RWPE1 (cell line): ENCODE data around the gene TNKS1BP1.
A peak's percentile ranks its signal among the peaks of the same experiment; 100 is the strongest.

Source experiments
- CTCF ChIA-PET: fragments of 350-600 bp; sonication (Branson Sonifier 250); formaldehyde crosslinking; extraction: SDS; loops from one replicate; lab custom pipeline; 2021; lab: Yijun Ruan, JAX
- POLR2A ChIA-PET: fragments of 400-600 bp; formaldehyde crosslinking; extraction: SDS; loops from one replicate; lab custom pipeline; 2020; ENCODE audit warnings: antibody characterized with exemption; ENCODE audit not compliant: low non-redundant PET; lab: Yijun Ruan, JAX
- DNase-seq: peaks from one replicate; pipeline ENCODE4 v3.0.0; 2012; ENCODE audit warnings: low spot score
- H3K27ac ChIP-seq: fragments of 450-650 bp; 2 replicates; pipeline ENCODE4 v1.5.1; 2017
- CTCF ChIP-seq: fragments of 450-650 bp; conservative IDR thresholded peaks from 2 replicates; pipeline ENCODE4 v1.5.1; 2017; ENCODE audit warnings: low read depth, mild to moderate bottlenecking

TNKS1BP1 gene

DNA sequence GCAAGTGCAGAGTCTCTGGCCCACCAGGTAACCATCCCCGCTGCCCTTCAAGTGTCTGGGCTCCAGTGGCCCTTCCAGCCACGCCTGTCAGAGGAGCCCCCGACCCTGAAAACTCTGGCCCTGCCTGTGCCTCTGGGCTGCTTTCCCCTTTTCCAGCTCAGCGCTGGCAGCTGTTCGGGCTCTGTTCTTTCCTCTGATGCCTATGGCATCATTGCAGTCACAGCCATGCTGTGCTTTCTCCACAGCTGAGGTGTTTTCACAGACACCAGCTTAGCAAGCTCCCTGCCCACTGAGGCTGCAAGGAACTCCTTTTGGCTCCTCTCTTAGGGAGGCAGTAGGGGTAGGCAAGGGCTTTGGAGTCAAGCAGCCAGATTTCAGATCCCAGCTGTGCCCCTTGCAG is 34.6 kb upstream of the TNKS1BP1 start:
- CTCF ChIA-PET = interaction anchor here (0.6 kb wide), 1 partner anchor 99 kb away, joined by 3 read pairs; no protein-coding TSS in a partner anchor
- DNase-seq = no peak
- POLR2A ChIA-PET = no interaction called here
- no peak for TF ChIP-seq CTCF
- no peak overlapping the region for H3K27ac ChIP-seq

- POLR2A ChIA-PET = no interaction called here
These were observed 34.2 kb upstream of the TNKS1BP1 start for GRCh38 chr11:57358991-57359390.

GRCh38 chr11:57358543-57358961 is 33.8 kb upstream of the TNKS1BP1 start:
- no peak overlapping the region for H3K27ac ChIP-seq

More at GRCh38 chr11:57358991-57359390, 34.2 kb upstream of the TNKS1BP1 start:
- TF ChIP-seq CTCF = no peak
- CTCF ChIA-PET = no interaction called here
- no peak for DNase-seq
- no peak overlapping the region for H3K27ac ChIP-seq

GRCh38 chr11:57357856-57358255 is 33.1 kb upstream of the TNKS1BP1 start:
- no peak for TF ChIP-seq CTCF
- ChIA-PET POLR2A (no interaction called here), CTCF (interaction anchor here (1.2 kb wide), 1 partner anchor 100 kb away, joined by 5 read pairs; no protein-coding TSS in a partner anchor)
- H3K27ac ChIP-seq = no peak overlapping the region
- DNase-seq = no peak

More at GRCh38 chr11:57358543-57358961, 33.8 kb upstream of the TNKS1BP1 start:
- CTCF ChIA-PET = interaction anchor here (0.6 kb wide), 1 partner anchor 26 kb away, joined by 3 read pairs; no protein-coding TSS in a partner anchor
- POLR2A ChIA-PET = no interaction called here
- TF ChIP-seq CTCF = no peak
- peak; percentile 35 for DNase-seq

GRCh38 chr11:57357310-57357709 is 32.6 kb upstream of the TNKS1BP1 start:
- H3K27ac ChIP-seq = no peak overlapping the region
- DNase-seq = no peak
- TF ChIP-seq CTCF = no peak
- POLR2A ChIA-PET = no interaction called here
- CTCF ChIA-PET = interaction anchor here (1.2 kb wide), 1 partner anchor 101 kb away, joined by 5 read pairs; no protein-coding TSS in a partner anchor

DNA sequence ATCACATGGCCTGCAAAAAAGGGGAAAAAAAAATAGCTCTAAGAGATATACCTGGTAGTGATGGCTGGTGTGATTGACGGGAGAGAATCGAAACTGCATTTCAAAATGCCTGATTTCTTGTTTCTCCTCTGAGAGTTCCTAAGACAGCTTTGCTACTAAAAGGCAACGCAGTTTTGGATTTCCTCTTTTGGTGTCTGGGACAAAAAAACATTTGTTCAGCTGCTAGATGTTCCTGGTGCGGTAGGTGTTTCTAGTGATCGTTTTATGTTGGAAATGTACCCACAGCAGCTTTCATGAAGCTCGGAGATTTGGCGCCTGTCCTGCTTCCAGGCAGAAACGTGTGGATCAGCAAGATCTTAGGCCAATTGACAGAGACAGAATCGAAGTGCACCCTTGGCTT is 31.5 kb upstream of the TNKS1BP1 start:
- H3K27ac ChIP-seq = no peak overlapping the region
- no peak for TF ChIP-seq CTCF
- POLR2A ChIA-PET = no interaction called here
- DNase-seq = no peak
- CTCF ChIA-PET = no interaction called here
